MG63 (cell line): Measurements from ENCODE around the gene SETD1A. TPM values are rescaled to one million over a fixed set of nuclear protein-coding genes. Genes with fewer than 3 reads are reported as not detected.

Experiments
- DNase-seq: peaks from one replicate; pipeline ENCODE4 v3.0.0-alpha.2; 2020
- H3K27me3 ChIP-seq: fragments of 250-450 bp; sonication (Bioruptor Pico); 2 replicates; pipeline ENCODE4 v1.5.1; 2020; ENCODE audit warnings: mild to moderate bottlenecking, moderate library complexity
- H3K36me3 ChIP-seq: fragments of 250-450 bp; sonication (Bioruptor Pico); 2 replicates; pipeline ENCODE4 v1.5.1; 2020; ENCODE audit warnings: mild to moderate bottlenecking, moderate library complexity
- H3K4me3 ChIP-seq: fragments of 250-450 bp; sonication (Bioruptor Pico); 2 replicates; pipeline ENCODE4 v1.5.1; 2020; ENCODE audit warnings: mild to moderate bottlenecking, moderate library complexity
- H3K9me3 ChIP-seq: fragments of 250-450 bp; sonication (Bioruptor Pico); 2 replicates; pipeline ENCODE4 v1.5.1; 2020; ENCODE audit warnings: mild to moderate bottlenecking, moderate library complexity
- total RNA-seq: library from RNA; depleted of rRNA; stranded (reverse); fragments of >200 nt; shearing (Covaris generic); gene quantifications from 2 replicates; pipeline ENCODE4 v1.2.3, GENCODE V29; 2014; ENCODE audit warnings: low replicate concordance

Gene SETD1A
- total RNA-seq, 1 experiment from 2014 or later, result 0.76 TPM

DNA sequence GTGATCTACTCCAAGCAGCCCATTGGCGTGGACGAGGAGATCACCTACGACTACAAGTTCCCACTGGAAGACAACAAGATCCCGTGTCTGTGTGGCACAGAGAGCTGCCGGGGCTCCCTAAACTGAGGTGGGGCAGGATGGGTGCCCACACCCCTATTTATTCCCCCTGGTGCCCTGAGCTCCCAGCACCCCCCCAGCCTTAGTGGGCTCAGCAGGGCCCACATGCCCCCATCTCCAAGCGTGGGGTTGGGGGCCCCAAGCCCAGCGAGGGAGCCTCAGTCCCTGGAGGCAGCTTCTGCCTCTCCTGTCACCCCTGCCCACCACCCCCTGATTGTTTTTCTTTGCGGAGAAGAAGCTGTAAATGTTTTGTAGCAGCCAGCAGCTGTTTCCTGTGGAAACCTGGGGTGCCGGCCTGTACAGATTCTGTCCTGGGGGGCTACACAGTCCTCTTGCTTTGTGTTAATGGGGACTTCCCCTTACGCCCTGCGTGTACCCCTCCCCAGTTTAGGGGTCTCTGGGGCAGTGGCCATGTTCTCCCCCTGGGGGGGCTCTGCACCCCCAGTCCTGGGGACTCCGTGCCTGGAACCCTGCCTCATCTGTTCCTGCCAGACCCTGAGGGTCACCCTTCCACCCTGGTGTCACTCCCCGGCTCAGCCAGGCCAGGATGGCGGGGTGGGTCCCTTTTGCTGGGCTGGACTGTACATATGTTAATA, 26.5 kb downstream of the SETD1A start:
- H3K36me3 ChIP-seq, result peaks cover 57% of the 10 kb centered on the region
- no peaks in the 10 kb centered on the region for H3K9me3 ChIP-seq
- no peak for DNase-seq

DNA sequence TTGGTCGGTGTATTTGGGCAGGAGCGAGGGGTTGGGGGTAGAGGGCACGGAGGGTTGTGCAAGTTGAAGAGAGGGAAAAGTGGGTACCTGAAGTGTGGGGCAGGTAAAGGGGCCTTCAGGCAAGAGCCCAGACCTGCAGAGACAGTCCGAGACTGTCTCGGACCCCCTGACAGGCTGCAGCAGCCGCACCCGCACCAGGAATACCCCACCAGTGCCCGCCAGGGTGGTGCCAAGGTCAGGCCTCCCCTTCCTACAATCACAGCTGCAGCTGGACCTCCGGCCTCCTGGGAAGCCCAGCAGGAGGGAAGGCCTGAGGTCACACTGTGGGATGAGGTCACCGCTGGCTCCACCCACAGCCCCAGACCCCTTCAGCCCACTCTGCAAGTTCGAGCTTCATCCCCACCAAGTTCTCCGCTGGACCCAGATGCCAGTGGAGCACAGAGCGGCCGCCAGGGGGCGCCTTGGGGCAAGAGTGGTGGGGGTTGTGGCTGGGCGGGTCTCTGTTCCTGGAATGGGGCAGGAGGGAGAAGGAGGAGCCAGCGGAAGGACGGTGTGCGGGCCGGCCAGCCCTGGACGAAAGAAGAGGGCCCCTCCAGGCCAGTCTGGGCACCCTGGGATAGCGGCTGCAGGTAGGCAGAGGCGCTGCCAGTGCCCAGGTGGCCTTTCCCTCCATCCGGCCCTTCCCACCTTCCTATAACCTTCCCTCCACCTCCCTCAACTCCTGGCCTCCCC, 27.3 kb downstream of the SETD1A start, which contains the start of gene HSD3B7:
TSS of gene HSD3B7 (plus strand) at position 539 of the 732 bp plus-strand sequence. CDS start 452 bp downstream, outside the sequence.
- Histone ChIP-seq H3K9me3 (no peaks in the 10 kb centered on the region), H3K27me3 (no peaks in the 10 kb centered on the region), H3K36me3 (peaks cover 52% of the 10 kb centered on the region), H3K4me3 (0 out of 2 replicates have a peak within 1 kb of the TSS, but pooled peaks have one; percentile 11)
- DNase-seq, result peak; percentile 84

More for the DNA sequence above, 26.5 kb downstream of the SETD1A start:
- Histone ChIP-seq H3K27me3 (no peaks in the 10 kb centered on the region), H3K4me3 (no peak overlapping the region)

DNA sequence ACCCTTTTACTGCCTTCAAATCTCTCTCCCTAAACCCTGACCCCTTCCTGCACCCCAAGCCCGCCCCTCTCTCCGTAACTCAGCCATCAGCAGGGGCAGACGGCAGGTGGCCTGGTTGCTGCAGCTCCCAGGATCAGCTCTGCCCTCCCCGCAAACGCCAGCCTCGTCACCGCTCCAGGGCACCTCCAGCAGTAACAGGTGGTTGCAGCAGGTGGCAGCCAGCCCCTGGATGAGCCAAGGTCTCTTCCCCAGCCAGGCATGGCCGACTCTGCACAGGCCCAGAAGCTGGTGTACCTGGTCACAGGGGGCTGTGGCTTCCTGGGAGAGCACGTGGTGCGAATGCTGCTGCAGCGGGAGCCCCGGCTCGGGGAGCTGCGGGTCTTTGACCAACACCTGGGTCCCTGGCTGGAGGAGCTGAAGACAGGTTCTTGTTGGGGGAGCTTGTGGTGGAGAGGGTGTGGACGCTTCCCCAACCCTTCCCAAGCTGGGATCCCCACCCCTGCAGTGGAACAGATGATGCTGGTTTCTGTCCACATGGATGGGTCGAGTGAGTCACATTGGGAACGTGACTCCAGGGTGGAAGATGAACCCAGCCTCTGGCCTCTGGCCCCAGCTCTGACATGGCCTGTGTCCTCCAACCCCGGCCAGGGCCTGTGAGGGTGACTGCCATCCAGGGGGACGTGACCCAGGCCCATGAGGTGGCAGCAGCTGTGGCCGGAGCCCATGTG, 28.0 kb downstream of the SETD1A start:
- H3K36me3 ChIP-seq, result peaks cover 46% of the 10 kb centered on the region
- peak; percentile 46 for DNase-seq
- 0 out of 2 replicates have a peak overlapping the region, but pooled peaks have one; percentile 11 for H3K4me3 ChIP-seq
- H3K9me3 ChIP-seq, result no peaks in the 10 kb centered on the region
- no peaks in the 10 kb centered on the region for H3K27me3 ChIP-seq

DNA sequence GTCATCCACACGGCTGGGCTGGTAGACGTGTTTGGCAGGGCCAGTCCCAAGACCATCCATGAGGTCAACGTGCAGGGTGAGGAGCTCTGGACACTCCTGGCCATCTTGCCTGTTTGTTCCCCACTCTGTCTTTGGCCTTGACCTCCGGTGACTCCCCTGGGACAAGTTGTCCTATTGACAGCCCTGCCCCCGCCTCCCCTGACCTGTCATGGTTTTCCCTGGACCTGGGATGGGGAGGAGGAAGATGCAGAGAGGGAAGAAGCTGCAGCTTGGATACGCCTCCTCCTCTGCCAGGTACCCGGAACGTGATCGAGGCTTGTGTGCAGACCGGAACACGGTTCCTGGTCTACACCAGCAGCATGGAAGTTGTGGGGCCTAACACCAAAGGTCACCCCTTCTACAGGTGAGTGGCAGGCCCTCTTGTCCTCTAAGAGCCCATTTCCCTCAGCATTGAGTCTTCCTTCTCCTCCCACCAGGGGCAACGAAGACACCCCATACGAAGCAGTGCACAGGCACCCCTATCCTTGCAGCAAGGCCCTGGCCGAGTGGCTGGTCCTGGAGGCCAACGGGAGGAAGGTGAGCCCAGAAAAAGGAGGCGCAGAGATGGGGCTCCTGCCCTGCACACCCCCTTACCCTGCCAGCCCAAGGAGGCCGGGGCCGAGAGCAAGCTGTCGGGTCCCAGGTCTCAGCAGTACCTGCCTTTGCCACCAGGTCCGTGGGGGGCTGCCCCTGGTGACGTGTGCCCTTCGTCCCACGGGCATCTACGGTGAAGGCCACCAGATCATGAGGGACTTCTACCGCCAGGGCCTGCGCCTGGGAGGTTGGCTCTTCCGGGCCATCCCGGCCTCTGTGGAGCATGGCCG, 28.8 kb downstream of the SETD1A start:
- no peaks in the 10 kb centered on the region for H3K27me3 ChIP-seq
- H3K36me3 ChIP-seq, result peaks cover 39% of the 10 kb centered on the region
- no peak for DNase-seq
- H3K9me3 ChIP-seq, result no peaks in the 10 kb centered on the region
- H3K4me3 ChIP-seq, result no peak overlapping the region

DNA sequence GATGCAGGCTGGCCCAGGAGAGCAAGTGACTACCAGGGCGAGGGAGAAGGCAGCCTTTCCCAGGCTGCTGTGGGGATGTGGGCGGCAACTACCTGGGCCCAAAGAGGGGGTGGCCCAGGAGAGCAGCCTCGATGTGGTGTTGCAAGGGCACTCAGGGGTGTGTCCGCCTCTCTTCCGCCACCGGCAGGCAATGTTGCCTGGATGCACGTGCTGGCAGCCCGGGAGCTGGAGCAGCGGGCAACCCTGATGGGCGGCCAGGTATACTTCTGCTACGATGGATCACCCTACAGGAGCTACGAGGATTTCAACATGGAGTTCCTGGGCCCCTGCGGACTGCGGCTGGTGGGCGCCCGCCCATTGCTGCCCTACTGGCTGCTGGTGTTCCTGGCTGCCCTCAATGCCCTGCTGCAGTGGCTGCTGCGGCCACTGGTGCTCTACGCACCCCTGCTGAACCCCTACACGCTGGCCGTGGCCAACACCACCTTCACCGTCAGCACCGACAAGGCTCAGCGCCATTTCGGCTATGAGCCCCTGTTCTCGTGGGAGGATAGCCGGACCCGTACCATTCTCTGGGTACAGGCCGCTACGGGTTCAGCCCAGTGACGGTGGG, 30.1 kb downstream of the SETD1A start:
- no peak for DNase-seq
- H3K36me3 ChIP-seq, result peaks cover 31% of the 10 kb centered on the region

DNA sequence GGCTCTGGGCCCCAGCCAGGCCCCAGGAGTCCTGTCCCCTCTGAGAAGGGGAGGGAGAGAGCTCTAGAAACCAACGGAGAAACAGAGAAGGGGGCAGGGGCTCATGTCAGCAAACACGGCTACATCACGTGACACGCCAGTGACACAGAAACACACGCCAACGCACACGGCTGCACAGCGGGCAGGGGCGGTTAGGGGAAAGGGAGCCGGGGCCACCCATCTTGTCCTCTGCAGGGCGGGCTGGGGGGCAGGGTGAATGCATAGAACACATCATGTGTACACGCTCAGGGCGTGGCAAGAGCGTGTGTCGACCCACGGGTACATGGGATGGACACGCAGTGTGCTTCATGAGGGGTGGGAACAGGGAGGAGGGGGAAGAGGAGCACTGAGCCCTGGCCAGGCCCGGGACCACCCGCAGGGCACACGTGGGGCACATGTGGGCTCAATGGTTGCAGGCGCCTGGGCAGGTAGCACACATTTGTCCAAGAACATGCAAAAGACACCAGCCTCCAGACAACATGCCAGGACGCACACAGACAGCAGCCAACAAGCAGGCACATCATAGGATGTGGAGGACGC, 32.0 kb downstream of the SETD1A start:
- Histone ChIP-seq H3K27me3 (no peaks in the 10 kb centered on the region), H3K36me3 (peaks cover 19% of the 10 kb centered on the region), H3K9me3 (no peaks in the 10 kb centered on the region), H3K4me3 (no peak overlapping the region)
- no peak for DNase-seq

More for the DNA sequence above, 30.1 kb downstream of the SETD1A start:
- no peak overlapping the region for H3K4me3 ChIP-seq
- H3K27me3 ChIP-seq, result no peaks in the 10 kb centered on the region
- H3K9me3 ChIP-seq, result no peaks in the 10 kb centered on the region

DNA sequence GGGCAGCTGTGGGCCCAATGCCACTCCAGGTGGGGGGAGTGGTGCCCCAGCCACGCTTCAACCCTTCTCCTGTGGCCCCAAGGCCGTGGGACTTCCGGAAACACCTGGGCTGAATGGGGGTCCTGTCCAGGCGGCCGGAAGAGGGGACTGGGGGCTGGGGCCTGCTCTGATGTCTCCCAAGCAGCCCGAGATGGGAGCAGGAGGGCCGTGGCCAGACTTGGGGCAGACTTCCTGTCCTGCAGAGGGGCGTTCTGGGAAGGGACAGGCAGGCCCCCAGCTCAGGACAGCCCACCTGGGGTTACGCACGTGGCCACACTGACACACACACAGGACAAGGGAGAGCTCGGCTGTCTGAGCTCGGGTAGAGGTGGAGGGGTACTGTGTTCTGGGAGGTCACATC, 32.6 kb downstream of the SETD1A start:
- no peak for DNase-seq
- peaks cover 15% of the 10 kb centered on the region for H3K36me3 ChIP-seq
- H3K9me3 ChIP-seq, result no peaks in the 10 kb centered on the region
- H3K4me3 ChIP-seq, result no peak overlapping the region
- no peaks in the 10 kb centered on the region for H3K27me3 ChIP-seq

DNA sequence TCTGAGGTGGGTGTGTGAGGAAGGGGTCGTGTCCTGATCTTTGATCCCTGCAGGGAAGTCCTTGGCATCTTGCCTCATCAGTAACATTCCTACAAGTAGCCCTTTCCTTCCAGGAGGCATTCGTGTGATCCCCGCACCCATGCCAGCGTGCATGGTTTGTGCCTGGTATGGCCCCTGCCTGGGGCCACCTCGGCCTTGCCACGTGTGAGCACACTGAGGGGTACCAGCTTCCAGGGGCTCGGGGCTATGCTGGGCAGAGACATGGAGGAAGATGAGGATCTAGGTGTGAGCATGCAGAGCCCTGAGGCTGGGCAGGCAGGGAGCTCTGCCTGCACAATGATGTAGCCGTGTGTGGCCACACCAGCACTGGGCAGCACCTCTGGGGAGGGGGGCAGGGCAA, 33.5 kb downstream of the SETD1A start:
- Histone ChIP-seq H3K36me3 (peaks cover 5% of the 10 kb centered on the region), H3K27me3 (no peaks in the 10 kb centered on the region), H3K9me3 (no peaks in the 10 kb centered on the region), H3K4me3 (no peak overlapping the region)
- DNase-seq, result no peak

DNA sequence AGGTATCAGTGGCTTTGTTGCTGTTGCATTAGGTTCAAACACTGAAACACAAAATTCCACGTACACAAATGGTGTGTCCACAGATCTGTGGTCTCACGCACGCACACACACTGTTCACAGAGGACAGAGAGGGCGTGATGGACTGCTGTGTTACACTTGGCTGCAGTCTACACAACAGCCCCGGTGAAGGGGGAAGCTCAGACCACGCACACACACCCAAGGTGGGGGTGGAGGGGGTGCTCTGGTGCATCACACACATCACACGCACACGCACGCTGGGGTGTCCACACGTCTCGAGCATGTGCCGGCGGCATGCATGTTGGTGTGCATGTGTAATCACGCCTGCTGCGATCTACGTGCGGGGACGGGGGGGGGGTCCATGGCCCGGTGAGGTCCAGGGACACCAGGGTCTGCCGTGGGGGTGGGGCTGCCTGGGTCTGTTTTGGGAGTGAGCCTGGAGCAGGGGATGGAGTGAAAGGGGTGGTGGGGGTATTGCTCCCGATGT, 34.8 kb downstream of the SETD1A start:
- DNase-seq, result no peak

DNA sequence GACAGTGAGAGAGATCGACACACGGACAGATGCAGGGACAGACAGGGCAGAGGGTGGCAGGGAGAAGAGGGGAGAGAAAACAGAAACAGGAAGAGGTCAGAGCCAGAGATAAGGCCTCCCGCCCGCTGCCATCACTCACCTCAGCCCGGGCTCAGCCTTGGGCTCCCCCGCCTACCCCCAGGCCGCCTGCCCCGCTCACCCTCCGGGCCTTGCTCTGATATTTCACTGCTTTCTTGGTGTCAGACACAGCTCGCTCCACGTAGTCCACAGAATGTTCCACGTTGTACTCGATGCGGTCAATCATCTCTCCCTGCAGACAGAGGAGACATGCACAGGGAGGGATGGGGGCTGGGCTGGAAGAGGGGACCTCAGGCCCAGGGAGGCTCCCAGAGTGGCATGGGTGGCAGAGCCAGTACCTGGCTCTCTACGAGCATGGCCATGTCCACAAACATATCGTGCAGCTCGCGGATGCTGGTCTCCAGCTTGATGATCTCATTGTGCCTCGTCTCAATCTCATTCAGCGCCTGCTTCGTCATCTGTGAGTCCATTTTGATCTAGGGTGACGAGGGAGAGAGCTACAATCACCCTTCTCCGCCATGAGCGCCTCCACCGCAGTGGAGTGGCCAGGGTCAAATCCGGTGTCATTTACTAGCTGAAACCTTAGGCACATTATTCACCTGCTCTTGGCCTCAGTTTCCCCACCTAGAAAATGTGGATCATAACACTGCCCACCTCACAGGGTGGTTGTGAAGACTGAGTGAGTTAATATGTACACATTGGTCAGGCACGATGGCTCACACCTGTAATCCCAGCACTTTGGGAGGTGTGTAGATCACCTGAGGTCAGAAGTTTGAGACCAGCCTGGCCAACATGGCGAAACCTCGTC, 35.6 kb downstream of the SETD1A start:
- Histone ChIP-seq H3K27me3 (no peaks in the 10 kb centered on the region), H3K36me3 (no peaks in the 10 kb centered on the region), H3K4me3 (no peak overlapping the region), H3K9me3 (no peaks in the 10 kb centered on the region)
- no peak for DNase-seq

More for the DNA sequence above, 34.8 kb downstream of the SETD1A start:
- no peak overlapping the region for H3K4me3 ChIP-seq
- no peaks in the 10 kb centered on the region for H3K9me3 ChIP-seq
- no peaks in the 10 kb centered on the region for H3K36me3 ChIP-seq
- H3K27me3 ChIP-seq, result no peaks in the 10 kb centered on the region

DNA sequence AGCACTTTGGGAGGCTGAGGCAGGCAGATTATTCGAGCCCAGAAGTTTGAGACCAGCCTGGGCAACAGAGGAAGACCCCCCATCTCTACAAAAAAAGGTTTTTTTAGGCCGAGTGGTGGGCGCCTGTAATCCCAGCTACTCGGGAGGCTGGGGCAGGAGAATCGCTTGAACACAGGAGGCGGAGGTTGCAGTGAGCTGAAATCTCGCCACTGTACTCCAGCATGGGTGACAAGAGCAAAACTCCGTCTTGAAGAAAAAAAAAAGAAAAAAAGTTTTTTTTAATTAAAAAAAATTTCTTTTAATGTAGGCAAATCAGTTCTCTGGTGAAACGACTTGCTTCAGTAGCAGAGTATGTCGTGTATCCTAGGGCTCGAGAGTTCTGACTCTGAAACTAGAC, 38.4 kb downstream of the SETD1A start:
- no peak overlapping the region for H3K4me3 ChIP-seq
- no peak for DNase-seq
- no peaks in the 10 kb centered on the region for H3K9me3 ChIP-seq
- H3K36me3 ChIP-seq, result no peaks in the 10 kb centered on the region
- no peaks in the 10 kb centered on the region for H3K27me3 ChIP-seq

DNA sequence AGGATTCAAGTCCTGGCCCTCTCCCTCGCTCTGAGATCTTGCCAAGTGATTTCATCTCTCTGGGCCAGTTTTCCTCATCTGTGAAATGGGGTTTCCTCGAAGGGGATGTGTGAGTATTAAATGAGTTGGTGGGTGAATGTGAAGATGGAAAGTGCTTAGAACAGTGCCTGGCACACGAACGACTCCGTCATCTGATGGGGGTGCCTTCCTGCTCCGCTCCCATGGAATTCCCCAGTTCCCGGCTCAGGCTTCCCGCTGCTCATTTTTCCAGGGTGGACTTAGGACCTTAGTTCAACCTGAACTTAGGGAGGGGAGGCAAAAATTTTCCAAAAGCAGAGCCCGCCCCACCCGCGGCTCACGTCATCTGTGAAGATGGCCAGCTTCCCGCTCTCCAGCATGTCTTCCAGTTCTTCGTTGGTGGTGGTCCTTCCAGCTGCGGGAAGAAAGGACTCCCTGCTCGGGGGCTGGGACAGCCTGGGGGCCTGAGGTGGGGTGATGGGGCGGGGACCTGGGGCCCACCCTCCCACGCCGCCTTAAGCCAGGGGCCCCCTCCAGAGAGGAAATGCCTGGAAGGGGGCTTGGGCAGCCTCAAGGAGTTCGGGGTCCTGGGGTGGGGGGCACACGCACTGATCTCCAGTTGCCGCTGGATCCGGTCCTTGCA, 38.9 kb downstream of the SETD1A start:
- Histone ChIP-seq H3K27me3 (no peaks in the 10 kb centered on the region), H3K36me3 (no peaks in the 10 kb centered on the region), H3K4me3 (peak overlapping the region; percentile 46), H3K9me3 (no peaks in the 10 kb centered on the region)
- no peak for DNase-seq

DNA sequence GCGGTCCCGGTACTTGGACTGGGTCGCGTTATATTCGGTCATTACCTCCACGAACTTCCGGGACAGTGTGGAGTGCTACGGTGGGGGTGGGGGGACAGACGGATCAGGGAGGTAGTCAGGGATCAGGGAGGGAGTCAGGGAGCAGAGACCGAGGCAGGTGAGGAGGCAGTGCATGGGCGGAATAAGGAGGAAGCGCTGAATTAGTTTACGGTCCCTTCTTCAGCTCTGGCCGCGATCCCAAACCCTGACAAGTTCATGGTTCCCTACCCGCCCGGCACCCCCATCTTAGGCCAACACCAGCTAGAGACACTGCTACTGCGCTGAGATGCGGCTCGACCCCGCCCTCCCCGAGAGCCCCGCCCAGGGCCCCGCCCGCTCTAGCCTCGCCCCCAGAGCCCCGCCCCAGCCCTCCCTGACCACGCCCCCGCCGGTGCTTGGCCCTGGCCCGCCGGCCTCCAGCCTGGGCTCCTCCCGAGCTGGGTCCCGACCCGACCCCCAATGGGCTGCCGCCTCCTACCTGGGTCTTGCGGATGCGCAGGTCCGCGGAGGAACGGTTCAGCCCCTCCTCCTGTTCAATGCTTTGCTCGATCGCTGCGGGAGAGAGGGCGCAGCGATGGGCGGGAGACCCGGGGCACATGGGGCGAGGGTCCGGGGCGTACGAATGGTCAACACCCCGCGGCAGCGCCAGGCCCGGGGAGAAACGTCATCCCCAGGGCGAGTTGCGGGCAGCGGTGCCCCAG, 39.6 kb downstream of the SETD1A start:
- no peaks in the 10 kb centered on the region for H3K9me3 ChIP-seq
- H3K4me3 ChIP-seq, result peak overlapping the region; percentile 46
- DNase-seq, result peak; percentile 83

More for the DNA sequence above, 39.6 kb downstream of the SETD1A start:
- Histone ChIP-seq H3K27me3 (no peaks in the 10 kb centered on the region), H3K36me3 (no peaks in the 10 kb centered on the region)
